Activated T-helper 9 cell treated with anti-CD3 and anti-CD28 coated beads, Interleukin-2, amount 50 U/mL, for 16 hours (primary cell): Measurements from ENCODE around the gene TMOD3.
"Not testable (repeated sequence)": the region's sequence is repeated elsewhere in the genome, so short reads cannot be mapped to it uniquely, and the experiment has no call there.

ENCODE experiments used
- DNase-seq: peaks from one replicate; pipeline ENCODE4 v3.0.0-alpha.2; 2020; ENCODE audit warnings: low read depth

TMOD3 gene

DNA sequence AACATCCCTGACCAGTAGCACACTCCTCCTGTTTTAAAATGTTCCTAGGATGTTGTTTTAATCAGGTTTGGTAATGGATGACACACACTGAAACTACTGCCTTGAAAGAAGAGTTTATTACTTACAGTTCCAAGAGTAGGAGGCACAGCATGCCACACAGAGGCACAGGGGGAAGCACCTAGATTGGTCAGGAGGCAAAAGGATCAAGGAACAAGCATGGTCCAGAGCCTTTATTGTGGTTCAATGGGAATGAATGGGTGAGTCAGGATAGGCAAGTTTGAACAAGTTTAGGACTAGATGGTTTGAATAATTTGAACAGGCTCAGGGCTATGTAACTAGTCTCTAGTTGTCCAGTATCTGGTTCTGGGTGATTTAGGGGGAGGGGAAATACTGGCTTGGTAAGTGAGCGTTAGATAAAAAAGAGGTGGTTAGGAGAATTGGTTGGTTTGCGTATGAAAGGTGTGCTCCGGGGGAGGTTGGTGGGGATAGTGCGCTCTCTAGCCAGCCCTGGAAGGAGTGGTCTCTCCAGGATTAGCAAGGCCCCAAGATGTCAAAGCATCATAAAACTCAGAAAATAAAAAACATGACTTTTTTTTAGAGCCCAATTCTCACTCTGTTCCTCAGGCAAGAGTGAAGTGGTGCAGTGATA lies 35.1 kb downstream of the TMOD3 start:
- no peak for DNase-seq

DNA sequence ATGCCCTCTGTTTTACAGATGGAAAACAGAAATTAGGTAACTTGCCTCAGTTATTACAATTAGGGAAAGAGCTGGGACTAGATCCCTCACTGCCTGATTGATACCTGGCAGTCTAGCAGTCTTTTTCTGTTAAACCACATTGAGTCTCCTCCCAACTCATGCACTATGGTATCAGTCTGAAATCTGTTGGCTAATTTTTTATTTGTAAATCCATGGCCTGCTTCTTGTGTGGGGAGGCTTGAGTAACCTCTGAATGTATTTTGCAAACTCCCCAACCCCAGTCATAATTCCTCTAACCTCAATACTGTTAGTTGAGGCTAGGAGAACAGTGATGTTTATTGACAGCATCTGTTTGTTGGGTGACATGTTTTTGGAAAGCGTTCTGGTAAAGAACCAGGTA lies 35.9 kb downstream of the TMOD3 start:
- no peak for DNase-seq

DNA sequence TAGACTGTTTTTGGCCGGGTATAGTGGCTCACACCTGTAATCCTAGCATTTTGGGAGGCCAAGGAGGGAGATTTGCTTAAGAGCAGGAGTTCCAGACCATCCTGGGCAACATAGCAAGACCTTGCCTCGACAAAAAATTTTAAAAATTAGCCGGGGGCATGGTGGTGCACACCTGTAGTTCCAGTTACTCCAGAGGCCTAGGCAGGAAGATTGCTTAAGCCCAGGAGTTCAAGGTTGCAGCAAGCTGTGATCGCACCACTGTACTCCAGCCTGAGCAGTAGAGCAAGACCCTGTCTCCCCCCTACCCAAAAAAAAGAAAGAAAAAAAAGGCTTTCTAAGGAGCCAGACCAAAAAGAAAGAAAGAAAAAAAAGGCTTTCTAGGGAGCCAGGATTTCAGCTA lies 36.7 kb downstream of the TMOD3 start:
- DNase-seq, result no peak

DNA sequence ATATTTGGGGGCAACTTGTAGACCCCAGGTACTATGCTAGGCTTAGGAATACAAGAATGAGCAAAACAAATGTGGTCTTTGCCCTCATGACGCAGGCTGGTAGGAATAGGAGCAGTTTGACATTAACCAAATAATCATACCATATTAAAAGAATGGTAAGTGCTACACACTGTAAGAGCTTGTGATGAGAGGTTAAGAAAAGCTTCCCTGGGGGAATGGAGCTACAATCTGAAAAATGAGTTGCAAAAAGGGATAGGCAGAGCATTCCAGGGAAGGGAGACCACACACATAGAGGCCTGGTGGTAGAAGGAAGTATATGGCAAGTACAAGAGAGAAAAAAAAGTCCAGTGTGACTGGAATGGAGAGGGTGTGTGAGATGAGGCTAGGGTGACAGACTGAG lies 37.3 kb downstream of the TMOD3 start:
- DNase-seq, result no peak

DNA sequence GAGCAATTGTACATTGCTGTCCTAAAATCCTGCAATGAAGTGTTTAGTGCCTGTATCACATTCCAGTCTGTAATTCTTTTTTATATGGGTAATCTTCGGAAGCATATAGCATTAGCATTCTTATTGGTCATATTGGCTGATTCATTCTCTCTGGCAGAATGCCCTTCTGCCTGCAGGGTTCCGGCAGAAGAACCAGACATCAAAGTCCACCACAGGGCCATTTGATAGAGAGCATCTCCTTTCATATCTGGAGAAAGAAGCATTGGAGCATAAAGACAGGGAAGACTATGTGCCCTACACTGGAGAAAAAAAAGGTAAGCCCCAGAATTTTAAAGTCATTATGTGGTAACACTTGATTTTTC lies 39.6 kb downstream of the TMOD3 start:
- no peak for DNase-seq

DNA sequence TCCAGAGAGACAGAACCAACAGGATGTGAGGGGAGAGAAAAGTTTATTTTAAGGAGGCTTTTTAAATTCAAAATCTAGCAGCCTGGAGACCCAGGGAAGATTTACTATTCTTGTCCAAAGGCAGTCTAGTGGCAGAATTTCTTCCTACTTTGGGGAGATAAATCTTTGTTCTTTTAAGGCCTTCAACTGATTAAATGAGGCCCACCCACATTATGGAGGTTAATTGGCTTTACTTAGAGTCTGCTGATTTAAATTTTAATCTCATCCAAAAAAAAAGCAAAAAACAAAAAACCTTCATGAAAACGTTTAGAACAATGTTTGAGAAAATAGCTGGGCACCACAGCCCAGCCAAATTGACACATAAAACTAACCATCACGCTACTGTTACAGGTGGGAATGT lies 41.3 kb downstream of the TMOD3 start:
- DNase-seq, result no peak

DNA sequence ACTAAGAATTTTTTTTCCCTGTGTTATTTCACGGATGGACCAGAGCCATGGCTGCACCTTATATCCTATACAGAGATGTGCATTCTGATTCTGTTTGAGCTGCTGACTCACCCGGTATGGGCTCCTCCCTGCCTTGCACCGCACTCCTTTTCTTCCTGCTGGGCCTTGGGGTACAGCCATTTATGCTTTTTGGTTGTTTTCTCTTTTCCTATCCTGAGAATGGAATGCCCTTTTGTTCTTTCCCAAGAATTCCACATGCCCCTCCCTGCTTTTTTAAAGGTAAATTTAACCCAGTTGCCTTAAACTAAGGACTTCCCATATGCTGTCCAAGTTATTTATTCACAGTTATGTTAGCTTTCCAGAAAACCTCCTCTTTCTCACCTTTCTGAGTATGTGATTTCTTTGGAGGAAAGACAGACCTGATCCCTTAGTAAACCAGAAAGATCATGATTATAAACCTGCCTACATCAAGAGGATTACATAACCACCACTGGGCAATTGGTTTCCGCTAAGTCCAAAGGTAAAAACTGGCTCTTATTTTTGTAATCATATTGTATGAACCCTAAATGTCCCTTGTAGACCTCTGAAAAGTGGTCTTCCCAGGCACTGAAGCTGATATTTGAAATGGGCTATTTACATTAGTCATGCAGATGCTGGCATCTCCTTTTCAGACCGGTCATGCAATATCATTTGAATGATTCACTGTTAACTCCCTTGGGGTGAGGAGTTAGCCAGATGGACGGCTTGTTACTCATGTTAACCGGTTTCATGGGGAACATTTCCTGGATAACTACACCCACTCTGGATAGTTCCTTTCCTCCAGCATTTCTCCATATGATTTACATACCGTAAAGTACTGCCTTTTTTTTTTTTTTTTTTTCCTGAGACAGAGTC lies 45.5 kb downstream of the TMOD3 start:
- no peak for DNase-seq

DNA sequence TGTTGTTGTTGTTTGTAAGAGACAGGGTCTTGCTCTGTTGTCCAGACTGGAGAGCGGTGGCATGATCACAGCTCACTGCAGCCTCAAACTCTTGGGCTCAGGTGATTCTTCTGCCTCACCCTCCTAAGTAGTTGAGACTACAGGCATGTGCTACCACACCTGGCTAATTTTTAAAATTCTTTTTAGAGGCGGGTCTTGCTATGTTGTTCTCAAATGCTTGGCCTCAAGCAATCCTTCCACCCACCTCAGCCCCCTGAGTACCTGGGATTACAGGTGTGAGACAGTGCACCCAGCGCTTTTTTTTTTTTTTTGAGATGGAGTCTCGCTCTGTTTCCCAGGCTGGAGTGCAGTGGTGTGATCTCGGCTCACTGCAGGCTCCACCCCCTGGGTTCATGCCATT lies 46.7 kb downstream of the TMOD3 start:
- DNase-seq, result no peak

DNA sequence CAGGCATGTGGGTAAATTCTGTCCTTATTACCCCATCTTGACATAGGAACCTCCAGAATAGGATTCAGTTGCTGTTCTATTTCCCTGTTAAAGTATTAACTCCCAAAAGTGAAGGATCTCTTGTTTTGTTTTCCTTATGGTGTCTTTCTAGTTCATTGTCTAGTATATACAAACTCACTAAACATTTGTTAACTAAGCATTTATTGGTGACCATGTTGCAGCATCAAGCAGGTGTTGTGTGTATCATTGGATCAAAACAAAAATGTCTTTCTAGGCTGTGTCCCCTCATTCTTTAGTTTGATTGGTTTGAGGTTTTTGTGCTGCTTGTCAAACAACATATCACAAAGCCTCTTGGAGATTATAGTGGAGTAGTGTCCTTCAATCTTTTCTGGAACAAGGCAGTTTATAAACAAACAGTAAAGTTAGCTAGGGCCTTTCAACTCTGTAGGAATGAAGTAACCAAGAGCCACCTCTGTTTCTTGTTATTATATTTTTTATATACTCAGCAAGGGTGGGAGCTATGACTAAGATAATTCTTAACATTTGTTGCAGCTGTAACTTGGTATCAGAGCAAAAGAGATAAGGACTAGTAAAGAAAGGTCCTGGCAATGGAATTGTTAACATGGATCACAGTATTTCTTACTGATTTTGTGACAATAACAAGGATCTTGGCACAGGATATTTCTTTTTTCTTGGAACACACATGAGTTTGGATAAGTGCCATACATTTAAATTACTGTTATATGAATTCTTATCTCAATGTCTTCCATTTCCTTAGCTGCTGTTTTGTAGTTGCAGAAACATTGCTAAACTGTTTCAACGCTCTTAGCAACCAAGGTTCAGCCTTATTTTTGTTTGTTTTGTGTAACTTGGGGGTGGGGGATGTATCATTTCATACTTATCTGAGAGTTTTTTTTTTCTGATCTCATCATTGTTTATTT lies 49.3 kb downstream of the TMOD3 start:
- DNase-seq, result no peak

DNA sequence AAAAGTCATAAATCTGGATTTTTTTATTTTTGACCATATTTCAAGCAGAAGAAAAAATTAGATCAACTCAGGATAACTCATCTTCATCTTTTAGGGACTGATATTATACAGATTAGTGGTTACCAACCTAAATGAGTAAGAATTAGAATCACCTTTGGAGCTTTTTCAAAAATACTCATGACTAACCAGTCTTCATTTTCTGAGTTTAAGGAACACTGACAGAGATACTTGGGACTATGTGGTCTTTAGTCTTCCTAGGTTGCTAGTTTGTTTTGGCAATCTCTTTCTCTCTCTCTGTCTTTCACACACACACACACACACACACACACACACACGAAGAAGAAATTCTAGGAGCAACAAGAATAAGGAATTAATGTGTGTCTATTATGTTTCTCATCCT lies 50.1 kb downstream of the TMOD3 start:
- no peak for DNase-seq

DNA sequence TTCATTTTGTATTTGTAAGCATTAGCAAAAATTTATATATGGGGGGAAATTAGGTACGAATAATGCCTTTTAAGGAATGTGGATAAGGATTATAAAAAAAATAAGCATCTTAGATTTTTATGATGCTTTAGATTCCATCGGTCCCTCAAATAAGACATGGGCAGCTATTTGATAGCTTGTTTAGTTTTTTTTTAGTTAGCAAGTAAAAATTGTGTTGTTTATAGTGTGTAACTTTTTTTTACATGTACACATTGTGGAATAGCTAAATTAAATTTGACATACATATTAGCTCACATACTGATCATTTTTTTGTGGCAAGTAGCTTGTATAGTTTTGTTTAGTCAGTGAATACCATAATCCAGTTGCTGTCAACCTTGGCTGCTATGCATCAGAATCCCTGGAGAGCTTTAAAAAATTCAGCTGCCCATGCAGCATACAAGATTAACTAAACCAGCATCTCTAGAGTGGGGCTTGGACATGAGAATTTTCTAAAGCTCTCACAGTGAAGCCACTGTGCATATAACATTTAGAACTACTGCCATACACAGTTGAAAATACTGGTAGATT lies 53.9 kb downstream of the TMOD3 start:
- no peak for DNase-seq

DNA sequence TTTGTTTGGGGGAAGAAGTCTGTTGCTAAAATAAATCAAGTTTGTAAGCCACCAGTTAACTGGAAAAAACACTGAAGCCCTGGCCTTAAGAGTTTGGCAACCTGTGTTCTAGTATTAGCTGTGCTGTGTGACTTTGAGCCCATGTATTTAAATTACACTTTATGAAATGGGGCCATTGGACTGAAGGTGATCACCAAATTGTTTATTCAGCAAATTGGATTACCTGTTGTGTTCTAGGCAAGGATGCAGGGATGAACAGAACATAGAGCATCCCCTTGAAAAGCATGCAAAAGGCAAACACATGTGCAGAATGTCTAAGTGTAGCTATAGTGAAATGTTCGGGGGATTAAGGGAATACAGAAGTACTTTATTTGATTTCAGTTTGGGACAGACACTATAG lies 54.6 kb downstream of the TMOD3 start:
- no peak for DNase-seq

DNA sequence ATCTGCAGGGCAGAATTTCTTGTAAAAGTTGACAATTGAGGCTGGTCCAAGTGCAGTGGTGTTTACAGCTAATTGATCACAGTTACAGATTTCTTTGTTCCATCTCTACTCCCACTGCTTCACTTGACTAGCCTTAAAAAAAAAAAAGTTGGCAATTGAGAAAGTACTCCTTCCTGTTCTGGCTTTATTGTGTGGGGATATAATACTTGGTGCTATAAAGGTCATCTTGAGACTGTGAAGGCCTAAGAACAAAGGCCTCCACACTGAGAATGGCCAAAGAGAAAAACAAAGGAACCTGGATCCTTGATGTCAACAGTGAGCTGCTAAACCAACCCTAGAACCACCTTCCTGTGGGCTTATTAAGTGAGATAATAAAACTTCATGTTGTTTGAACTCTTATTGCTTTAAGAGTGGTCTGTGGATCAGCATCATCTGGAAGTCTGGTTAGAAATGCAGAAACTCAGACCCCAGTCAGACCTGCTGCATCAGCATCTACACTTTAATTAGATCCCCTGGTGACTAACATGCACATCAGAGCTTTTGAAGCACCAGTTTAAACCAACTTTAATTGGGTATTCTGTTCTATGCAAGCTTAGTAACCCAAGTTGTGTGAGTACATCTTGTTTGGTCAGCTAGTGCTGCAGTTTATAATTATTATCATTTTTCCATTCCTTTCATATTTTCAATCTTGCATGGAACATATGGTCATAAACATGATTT lies 55.2 kb downstream of the TMOD3 start:
- no peak for DNase-seq

DNA sequence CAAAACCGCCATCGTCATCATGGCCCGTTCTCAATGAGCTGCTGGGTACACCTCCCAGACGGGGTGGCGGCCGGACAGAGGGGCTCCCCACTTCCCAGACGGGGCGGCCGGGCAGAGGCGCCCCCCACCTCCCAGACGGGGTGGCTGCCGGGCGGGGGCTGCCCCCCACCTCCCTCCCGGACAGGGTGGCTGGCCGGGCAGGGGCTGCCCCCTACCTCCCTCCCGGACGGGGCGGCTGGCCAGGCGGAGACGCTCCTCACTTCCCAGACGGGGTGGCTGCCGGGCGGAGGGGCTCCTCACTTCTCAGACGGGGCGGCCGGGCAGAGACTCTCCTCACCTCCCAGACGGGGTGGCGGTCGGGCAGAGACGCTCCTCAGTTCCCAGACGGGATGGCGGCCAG lies 56.3 kb downstream of the TMOD3 start:
- not testable (repeated sequence) for DNase-seq

DNA sequence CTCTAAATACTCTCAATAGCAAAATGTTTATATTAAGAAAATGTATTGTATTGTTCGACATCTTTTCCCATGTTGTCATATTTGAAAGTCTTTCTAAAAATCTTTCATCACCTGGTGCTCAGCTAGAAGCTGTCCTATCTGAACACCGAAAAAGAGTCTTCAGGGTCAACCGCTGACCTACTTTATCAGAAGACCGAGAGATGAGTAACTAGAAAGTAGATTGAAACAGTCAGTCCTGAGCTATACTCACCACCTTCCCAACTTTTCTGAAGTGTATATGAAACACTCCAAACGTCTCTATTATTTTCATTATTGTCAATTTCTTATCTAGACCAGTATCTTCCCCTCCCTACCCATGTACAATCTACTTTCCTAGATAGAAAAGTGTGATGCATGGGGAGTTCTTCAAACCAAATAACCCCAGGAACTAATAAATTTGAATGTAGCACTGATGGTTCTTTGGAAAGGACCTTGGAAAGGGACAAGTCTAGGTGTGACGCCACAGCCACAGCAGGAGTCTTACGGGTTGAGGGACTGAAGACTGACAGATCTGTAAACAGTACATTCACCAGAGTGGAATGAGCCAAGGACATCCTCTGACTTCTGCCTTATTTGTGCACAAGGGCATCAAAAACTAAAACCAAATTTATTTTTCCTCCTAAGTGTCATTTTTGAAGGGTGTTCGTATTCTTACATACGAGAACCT lies 58.6 kb downstream of the TMOD3 start:
- DNase-seq, result no peak

DNA sequence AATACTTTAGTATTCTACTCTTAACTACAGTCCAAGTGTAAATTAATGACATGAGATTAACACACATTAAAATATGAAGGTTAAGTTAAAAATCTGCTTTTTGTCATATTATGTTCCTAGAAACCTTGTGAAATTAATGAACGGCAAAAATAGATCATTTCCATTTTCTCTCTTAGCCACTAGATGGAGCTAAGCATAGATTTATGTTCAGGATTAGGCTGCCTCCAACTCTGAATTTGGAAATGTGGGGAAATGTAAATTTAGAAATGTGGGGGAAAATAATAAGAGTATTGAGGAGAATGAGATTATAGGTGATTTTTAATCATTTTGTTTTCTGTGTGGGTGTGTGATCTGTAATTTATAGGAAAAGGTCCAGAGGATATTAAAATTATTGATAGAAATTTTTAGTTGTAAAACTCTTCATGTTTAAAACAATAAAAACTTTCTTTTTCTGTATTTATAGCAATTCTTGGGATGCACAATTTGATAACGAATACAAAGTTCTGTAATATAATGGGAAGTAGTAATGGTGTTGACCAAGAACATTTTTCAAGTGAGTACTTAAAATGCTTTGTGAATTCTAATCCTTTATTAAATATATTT lies 59.2 kb downstream of the TMOD3 start:
- DNase-seq, result no peak

DNA sequence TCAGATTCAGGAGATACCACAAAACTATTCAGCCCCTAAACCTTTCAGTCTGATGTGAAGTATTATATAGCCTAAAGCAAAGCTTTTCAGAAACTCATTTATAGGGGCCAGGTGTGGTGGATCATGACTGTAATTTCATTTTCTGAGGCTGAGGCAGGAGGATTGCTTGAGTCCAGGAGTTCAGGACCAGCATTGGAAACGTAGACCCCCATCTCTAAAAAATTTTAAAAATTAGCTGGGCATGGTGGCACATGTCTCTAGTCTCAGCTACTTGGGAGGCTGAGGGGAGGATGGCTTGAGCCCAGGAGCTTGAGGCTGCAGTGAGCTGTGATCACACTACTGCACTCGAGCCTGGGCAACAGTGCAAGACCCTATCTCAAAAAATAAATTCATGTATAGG lies 60.0 kb downstream of the TMOD3 start:
- DNase-seq, result no peak

DNA sequence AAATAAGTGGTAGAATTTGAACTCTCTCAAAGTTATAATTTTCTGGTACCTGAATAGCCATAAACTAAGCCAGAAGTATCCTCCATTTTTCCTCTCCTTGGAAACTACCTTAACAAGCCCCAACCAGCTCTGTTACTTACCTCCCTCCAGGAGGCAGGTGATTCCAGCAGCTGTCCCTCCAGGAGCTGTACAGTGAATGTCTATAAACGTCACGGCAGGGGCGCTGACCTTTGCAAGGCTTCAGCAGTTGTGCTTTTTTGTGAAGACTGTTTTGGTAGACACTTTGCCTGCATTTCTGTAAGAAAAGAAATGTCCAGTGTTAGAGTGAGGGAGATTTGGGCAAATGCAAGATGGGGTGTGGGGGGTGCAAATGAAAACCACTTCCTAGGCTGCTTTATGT lies 75.0 kb downstream of the TMOD3 start:
- no peak for DNase-seq

DNA sequence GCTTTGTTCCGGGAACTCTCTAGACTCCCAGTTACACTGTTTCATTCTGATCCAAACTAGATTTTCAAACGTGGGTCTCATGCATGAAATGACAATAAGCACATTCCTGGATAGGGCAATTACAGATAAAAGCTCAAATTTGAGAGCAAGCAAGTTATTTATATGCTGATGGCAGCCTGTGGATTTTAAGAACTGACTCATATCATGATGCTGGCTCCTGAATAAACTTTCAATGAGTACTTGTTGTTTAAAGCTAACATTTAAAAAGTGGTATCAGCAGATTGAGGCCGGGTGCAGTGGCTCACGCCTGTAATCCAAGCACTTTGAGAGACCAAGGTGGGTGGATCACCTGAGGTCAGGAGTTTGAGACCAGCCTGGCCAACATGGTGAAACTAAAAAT lies 75.5 kb downstream of the TMOD3 start:
- DNase-seq, result no peak

DNA sequence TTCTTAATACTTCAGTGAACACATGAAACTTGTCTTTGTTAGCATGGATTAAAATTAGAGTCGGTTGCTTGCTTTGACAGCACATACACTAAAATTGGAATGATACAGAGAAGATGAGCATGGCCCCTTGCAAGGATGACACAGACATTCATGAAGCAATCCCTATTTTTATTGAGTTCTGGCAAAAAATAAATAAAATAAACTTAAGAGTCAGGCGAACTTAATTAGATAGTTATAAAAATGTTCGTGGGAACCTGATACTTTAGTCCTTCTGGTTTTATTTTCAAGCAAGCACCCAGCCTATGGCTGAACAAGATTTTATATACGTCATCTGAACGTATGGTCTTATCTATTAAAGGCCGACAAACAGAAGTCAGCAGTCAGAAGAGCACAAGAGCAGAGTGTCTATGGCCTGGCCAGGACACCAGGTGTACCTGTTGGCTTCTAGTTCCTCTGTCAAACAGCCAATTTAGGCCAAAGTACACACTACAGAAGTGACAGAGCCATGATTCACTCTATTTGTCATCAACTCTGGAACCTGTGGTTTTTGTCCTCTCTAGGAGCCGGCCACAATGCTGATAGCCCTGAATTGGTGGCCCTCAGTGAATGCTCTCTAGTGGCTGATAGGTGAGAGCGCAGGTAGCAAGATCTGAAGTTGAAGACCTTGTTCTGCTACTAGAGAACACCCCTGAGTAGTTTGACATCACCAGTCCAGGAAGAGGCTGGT lies 77.8 kb downstream of the TMOD3 start:
- DNase-seq, result no peak
